Endothelial cell of umbilical vein (primary cell): ENCODE measurements around the gene HOXA11. TPM values are rescaled to one million over a fixed set of nuclear protein-coding genes. Genes with fewer than 3 reads are reported as not detected.
A peak's percentile ranks its signal among the peaks of the same experiment; 100 is the strongest.

Source experiments
- BruUV-seq: library from RNA; stranded (reverse); fragments of 400-500 nt; replicated peaks from 2 replicates; lab custom pipeline; 2021; lab: Mats Ljungman, UMichigan
- CTCF ChIA-PET: fragments of 300-600, 350-600 bp; sonication (Branson Sonifier 250); formaldehyde crosslinking; loops from one replicate; lab custom pipeline; 2021; ENCODE audit warnings: antibody characterized with exemption, inconsistent platforms; lab: Charles Lee
- POLR2A ChIA-PET: fragments of 300-600, 350-600 bp; sonication (Branson Sonifier 250); formaldehyde crosslinking; loops from one replicate; lab custom pipeline; 2021; ENCODE audit warnings: antibody characterized with exemption, inconsistent platforms; lab: Charles Lee
- DNase-seq: peaks from one replicate; pipeline ENCODE4 v3.0.0-alpha.2; 2011; ENCODE audit warnings: low read depth, low spot score
- FAIRE-seq: peaks from 2 replicates; lab custom pipeline; 2011; peaks lifted over from hg19 to GRCh38; lab: Jason Lieb, UNC
- H2AFZ ChIP-seq: 2 replicates; pipeline ENCODE4 v1.6.0; 2012; ENCODE audit warnings: low read depth, low read length, control low read depth, inconsistent platforms
- H3K27ac ChIP-seq: 2 replicates; pipeline ENCODE4 v1.5.1; 2011; ENCODE audit warnings: low read depth, mild to moderate bottlenecking, control low read depth, low read length, moderate library complexity; ENCODE audit not compliant: insufficient read depth
- H3K27me3 ChIP-seq, 2 experiments: 2 replicates each; pipeline versions ENCODE4 v1.6.0 to v1.6.1; 2011; ENCODE audit warnings: low read length in 2 of 2, mixed read lengths in 1 of 2; ENCODE audit not compliant: control insufficient read depth in 2 of 2, insufficient read depth in 2 of 2
- H3K36me3 ChIP-seq, 2 experiments: 2 replicates in 1 of 2; 3 replicates in 1 of 2; pipeline ENCODE4 v1.5.1; 2011; ENCODE audit warnings: low read length in 2 of 2, mild to moderate bottlenecking in 1 of 2, moderate library complexity in 1 of 2; ENCODE audit not compliant: control insufficient read depth in 2 of 2, insufficient read depth in 2 of 2; ENCODE audit errors: extremely low read depth in 1 of 2
- H3K4me1 ChIP-seq: 3 replicates; pipeline ENCODE4 v1.5.1; 2011; ENCODE audit warnings: mild to moderate bottlenecking, low read length; ENCODE audit not compliant: control insufficient read depth, insufficient read depth; ENCODE audit errors: extremely low read depth
- H3K4me2 ChIP-seq: 2 replicates; pipeline ENCODE4 v1.6.1; 2011; ENCODE audit warnings: low read length, control low read depth, mixed read lengths; ENCODE audit not compliant: insufficient read depth
- H3K4me3 ChIP-seq, 3 experiments: fragments of 200-600 bp in 1 of 3; sonication (generic), shearing (Covaris generic) in 1 of 3; replicated peaks in 1 of 3; 2 replicates each; pipeline ENCODE4 v1.5.1; 2011 to 2016; ENCODE audit warnings: control low read depth in 3 of 3, low read length in 3 of 3, mild to moderate bottlenecking in 2 of 3, inconsistent platforms in 1 of 3, low read depth in 1 of 3, moderate library complexity in 1 of 3; ENCODE audit not compliant: insufficient read depth in 1 of 3
- H3K79me2 ChIP-seq: 2 replicates; pipeline ENCODE4 v1.6.0; 2012; ENCODE audit warnings: low read length, inconsistent platforms; ENCODE audit not compliant: control insufficient read depth, insufficient read depth
- H3K9ac ChIP-seq: replicated peaks from 2 replicates; pipeline ENCODE3; 2011; ENCODE audit warnings: low read length, control low read depth; ENCODE audit not compliant: insufficient read depth; ENCODE audit errors: extremely low read depth
- H3K9me1 ChIP-seq: replicated peaks from 3 replicates; pipeline ENCODE4 v1.6.0; 2011; ENCODE audit warnings: mild to moderate bottlenecking, low read length; ENCODE audit not compliant: control insufficient read depth, insufficient read depth; ENCODE audit errors: extremely low read depth
- H3K9me3 ChIP-seq: replicated peaks from 2 replicates; pipeline ENCODE4 v1.5.1; 2012; ENCODE audit warnings: low read length, inconsistent platforms; ENCODE audit not compliant: control insufficient read depth, insufficient read depth
- H4K20me1 ChIP-seq: replicated peaks from 2 replicates; pipeline ENCODE3; 2011; ENCODE audit warnings: mild to moderate bottlenecking, low read length; ENCODE audit not compliant: control insufficient read depth, insufficient read depth; ENCODE audit errors: extremely low read depth
- EZH2 ChIP-seq: IDR thresholded peaks from 2 replicates; pipeline ENCODE4 v1.6.1; 2012; ENCODE audit warnings: borderline replicate concordance, low read depth, mild to moderate bottlenecking, moderate library complexity, low read length, inconsistent platforms; ENCODE audit not compliant: severe bottlenecking
- JUN ChIP-seq: IDR thresholded peaks from 2 replicates; pipeline ENCODE4 v1.6.1; 2011; ENCODE audit warnings: borderline replicate concordance, low read depth; ENCODE audit not compliant: insufficient read length, insufficient read depth
- MAX ChIP-seq: IDR thresholded peaks from 2 replicates; pipeline ENCODE4 v1.6.1; 2011; ENCODE audit not compliant: insufficient read depth, insufficient read length
- dilution Hi-C: fragments of 300-500 bp; cut with MboI; formaldehyde crosslinking; loops from one replicate; pipeline ENCODE4 v1.15.0; 2019; ENCODE audit warnings: low sequenced_read_pairs; ENCODE audit not compliant: extremely low pct_ligation_motif_present
- intact Hi-C: fragments of 100-400 bp; cut with micrococcal nuclease; formaldehyde crosslinking; loops from one replicate; pipeline ENCODE4 v1.10.0; 2022
- polyA plus RNA-seq, 4 experiments: library from polyadenylated mRNA; depleted of rRNA in 3 of 4; stranded (reverse) in 3 of 4; unstranded in 1 of 4; fragments of >200 nt; gene quantifications; 2 replicates each; pipeline versions ENCODE4 v1.2.1 to v1.2.3, GENCODE V29; 2011 to 2012; ENCODE audit warnings: missing spikeins in 1 of 4
- total RNA-seq: library from RNA; stranded (reverse); gene quantifications from 2 replicates; pipeline ENCODE4 v1.2.3, GENCODE V29; 2021

The HOXA11 gene
- total and polyA plus RNA-seq, 2 donors (not counting 3 experiments of a cell fraction or from before 2014, with no cell fraction given), result 10.4 to 16.7 TPM

- Histone ChIP-seq H3K4me2 (peak overlapping the region; percentile 46), H3K27ac (no peak overlapping the region), H3K4me3 (peak overlapping the region; percentile 21 to 44 (median 34)), H3K9me3 (no peaks in the 10 kb centered on the region), H3K9ac (no peak overlapping the region), H3K79me2 (peaks cover 5% of the 10 kb centered on the region), H4K20me1 (no peaks in the 10 kb centered on the region), H3K36me3 (no peaks in the 10 kb centered on the region), H2AFZ (peak overlapping the region; percentile 58), H3K9me1 (no peaks in the 10 kb centered on the region), H3K27me3 (peaks cover 29 to 48% of the 10 kb centered on the region in 2 experiments), H3K4me1 (peaks cover 22% of the 10 kb centered on the region)
- FAIRE-seq (no peak), DNase-seq (no peak)
- BruUV-seq, result no TSS peak
- no peak for TF ChIP-seq MAX
- TF ChIP-seq EZH2, result peak; percentile 36
- ChIA-PET POLR2A (no interaction called here), CTCF (interaction anchor here (0.6 to 1.5 kb wide), 6 partner anchors 9 to 901 kb away, joined by 3 to 7 read pairs (median 5); no protein-coding TSS in a partner anchor)
- dilution Hi-C loops (no loop called here), intact Hi-C loops (no loop called here)
Measured at GRCh38 chr7:27192546-27193334, 7.7 kb upstream of the HOXA11 start.

GRCh38 chr7:27191833-27192545 lies 7.0 kb upstream of the HOXA11 start:
- Histone ChIP-seq H3K79me2 (peaks cover 12% of the 10 kb centered on the region), H2AFZ (peak overlapping the region; percentile 58)

More at GRCh38 chr7:27191833-27192545, 7.0 kb upstream of the HOXA11 start:
- TF ChIP-seq EZH2 (peak; percentile 0), JUN (no peak)
- no peak for DNase-seq
- intact Hi-C loops, result no loop called here
- Histone ChIP-seq H3K4me2 (peak overlapping the region; percentile 46), H3K27ac (no peak overlapping the region), H3K4me3 (peak overlapping the region in 1 of 3 experiments; percentile 21), H3K9me3 (no peaks in the 10 kb centered on the region), H3K9ac (no peak overlapping the region), H3K9me1 (no peaks in the 10 kb centered on the region), H3K27me3 (peaks cover 23 to 40% of the 10 kb centered on the region in 2 experiments), H3K4me1 (peaks cover 28% of the 10 kb centered on the region), H4K20me1 (no peaks in the 10 kb centered on the region), H3K36me3 (no peaks in the 10 kb centered on the region)
- FAIRE-seq, result no peak
- ChIA-PET POLR2A (no interaction called here), CTCF (interaction anchor here (0.6 to 1.5 kb wide), 6 partner anchors 9 to 902 kb away, joined by 3 to 7 read pairs (median 5); no protein-coding TSS in a partner anchor)
- no TSS peak for BruUV-seq
- dilution Hi-C loops, result no loop called here
